Mammary epithelial cell (primary cell): ENCODE results near the gene C17orf67.

Source experiments
- EZH2 ChIP-seq: IDR thresholded peaks from 2 replicates; pipeline ENCODE4 v1.6.1; 2012; ENCODE audit warnings: low read length, inconsistent platforms, borderline replicate concordance
- TF ChIP-seq, protein P1 (sequence below), 2 donors: IDR thresholded peaks in 1 of 2; conservative IDR thresholded peaks in 1 of 2; 2 replicates each; pipeline ENCODE4 v1.5.1; 2011 to 2012; ENCODE audit warnings: inconsistent platforms in 2 of 2, low read length in 2 of 2, mild to moderate bottlenecking in 2 of 2, control low read depth in 1 of 2, low read depth in 1 of 2; ENCODE audit not compliant: insufficient read depth in 1 of 2; ENCODE audit errors: extremely low read depth in 1 of 2

DNA sequence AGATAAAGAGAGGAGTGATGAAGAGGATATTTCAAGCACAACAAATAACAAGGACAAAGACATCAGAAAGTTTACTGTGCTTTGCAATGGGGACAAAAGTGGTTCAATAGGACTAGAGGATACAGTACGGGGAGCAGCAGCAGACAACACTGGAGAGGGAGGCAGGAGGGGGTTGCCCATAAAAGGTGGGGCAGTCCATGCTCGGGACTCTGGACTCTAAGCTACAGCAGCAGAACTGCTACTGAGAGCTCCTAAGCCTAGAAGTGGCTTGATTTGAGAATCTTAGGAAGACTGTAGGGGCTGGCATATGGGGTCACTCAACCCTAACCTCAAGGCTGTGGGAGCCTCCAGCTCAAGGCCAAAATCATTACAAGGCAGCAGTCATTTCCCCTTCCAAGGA is 62.2 kb downstream of the C17orf67 start:
- TF ChIP-seq, protein P1, sequence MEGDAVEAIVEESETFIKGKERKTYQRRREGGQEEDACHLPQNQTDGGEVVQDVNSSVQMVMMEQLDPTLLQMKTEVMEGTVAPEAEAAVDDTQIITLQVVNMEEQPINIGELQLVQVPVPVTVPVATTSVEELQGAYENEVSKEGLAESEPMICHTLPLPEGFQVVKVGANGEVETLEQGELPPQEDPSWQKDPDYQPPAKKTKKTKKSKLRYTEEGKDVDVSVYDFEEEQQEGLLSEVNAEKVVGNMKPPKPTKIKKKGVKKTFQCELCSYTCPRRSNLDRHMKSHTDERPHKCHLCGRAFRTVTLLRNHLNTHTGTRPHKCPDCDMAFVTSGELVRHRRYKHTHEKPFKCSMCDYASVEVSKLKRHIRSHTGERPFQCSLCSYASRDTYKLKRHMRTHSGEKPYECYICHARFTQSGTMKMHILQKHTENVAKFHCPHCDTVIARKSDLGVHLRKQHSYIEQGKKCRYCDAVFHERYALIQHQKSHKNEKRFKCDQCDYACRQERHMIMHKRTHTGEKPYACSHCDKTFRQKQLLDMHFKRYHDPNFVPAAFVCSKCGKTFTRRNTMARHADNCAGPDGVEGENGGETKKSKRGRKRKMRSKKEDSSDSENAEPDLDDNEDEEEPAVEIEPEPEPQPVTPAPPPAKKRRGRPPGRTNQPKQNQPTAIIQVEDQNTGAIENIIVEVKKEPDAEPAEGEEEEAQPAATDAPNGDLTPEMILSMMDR (conservative IDR thresholded peaks at IDR 0.05 in 1 of 2, IDR thresholded peaks at IDR 0.05 in 1 of 2; ENCODE audit: extremely low read depth in 1 of 2, insufficient read depth in 1 of 2, low read depth in 1 of 2, low read length in 2 of 2): no peak
- no peak for TF ChIP-seq EZH2
